Natural killer cell (primary cell): ENCODE measurements around the gene CCDC77. TPM values are rescaled to one million over a fixed set of nuclear protein-coding genes. Genes with fewer than 3 reads are reported as not detected.

ENCODE experiments used
- ATAC-seq, 3 donors: fragments of 150-1000 bp in 2 of 3; fragments of 200-7000 bp in 1 of 3; cut with Tn5 transposase; 1 replicate in 1 of 3; 2 replicates in 2 of 3; pipeline ENCODE4 v1.10.0; 2021; ENCODE audit warnings: mild to moderate bottlenecking in 2 of 3, moderate library complexity in 2 of 3
- DNase-seq, 2 donors: peaks; one replicate each; pipeline versions ENCODE4 v3.0.0 to v3.0.0-alpha.2; 2013 to 2021; ENCODE audit warnings: mixed read lengths in 1 of 2
- H3K27ac ChIP-seq: one replicate; pipeline ENCODE4 v1.5.1; 2013; ENCODE audit warnings: mild to moderate bottlenecking, low read length
- H3K27me3 ChIP-seq: one replicate; pipeline ENCODE4 v1.6.1; 2013; ENCODE audit warnings: low read length; ENCODE audit not compliant: control insufficient read depth, insufficient read depth
- H3K36me3 ChIP-seq: one replicate; pipeline ENCODE4 v1.6.1; 2013; ENCODE audit warnings: low read length; ENCODE audit not compliant: control insufficient read depth, insufficient read depth
- H3K4me1 ChIP-seq: one replicate; pipeline ENCODE4 v1.6.1; 2013; ENCODE audit warnings: low read length; ENCODE audit not compliant: control insufficient read depth, insufficient read depth
- H3K4me3 ChIP-seq: one replicate; pipeline ENCODE4 v1.5.1; 2013; ENCODE audit warnings: low read length
- H3K9me3 ChIP-seq: one replicate; pipeline ENCODE4 v1.6.1; 2013; ENCODE audit warnings: low read length; ENCODE audit not compliant: control insufficient read depth, insufficient read depth
- H3K27ac Mint-ChIP-seq, 2 donors: one replicate each; pipeline ENCODE4 v1.8.0; 2022; ENCODE audit warnings: mild to moderate bottlenecking in 2 of 2, mixed read lengths in 2 of 2, moderate library complexity in 1 of 2
- H3K27me3 Mint-ChIP-seq, 2 donors: one replicate each; pipeline ENCODE4 v1.8.0; 2022; ENCODE audit warnings: low read depth in 2 of 2, mixed read lengths in 2 of 2
- H3K36me3 Mint-ChIP-seq: one replicate; pipeline ENCODE4 v1.8.0; 2022; ENCODE audit warnings: mixed read lengths
- H3K4me1 Mint-ChIP-seq, 2 donors: one replicate each; pipeline ENCODE4 v1.8.0; 2022; ENCODE audit warnings: mixed read lengths in 2 of 2
- H3K4me3 Mint-ChIP-seq: one replicate; pipeline ENCODE4 v1.8.0; 2022; ENCODE audit warnings: mild to moderate bottlenecking, moderate library complexity, mixed read lengths
- H3K9me3 Mint-ChIP-seq, 2 donors: one replicate each; pipeline ENCODE4 v1.8.0; 2022; ENCODE audit warnings: mixed read lengths in 2 of 2
- CTCF ChIP-seq: fragments of 200-600 bp; IDR thresholded peaks from one replicate; pipeline ENCODE4 v1.8.0; 2022; ENCODE audit warnings: antibody characterized with exemption
- WGBS: methylation state at CpG from one replicate; pipeline ENCODE4 v1.1.7; 2013; ENCODE audit warnings: missing lambda C conversion rate; ENCODE audit not compliant: insufficient coverage; 5-methylcytosine and 5-hydroxymethylcytosine counted together
- intact Hi-C: fragments of 100-400 bp; cut with micrococcal nuclease; formaldehyde crosslinking; loops from one replicate; pipeline ENCODE4 v1.14.2; 2022
- total RNA-seq, 4 donors: library from RNA; stranded (reverse); fragments of 120-200 nt in 1 of 4; gene quantifications; one replicate each; pipeline versions ENCODE4 v1.2.3 to v1.2.4, GENCODE V29; 2013 to 2022

CCDC77 gene
- total RNA-seq, 3 donors from 2014 or later (not counting 1 experiment from before 2014, with no cell fraction given), result 10.9 to 18.5 (median 15.1) TPM

- ATAC-seq (no peak), DNase-seq (no peak)
- peak overlapping the region; percentile 98 for H3K4me3 Mint-ChIP-seq
- no peaks in the 10 kb centered on the region for H3K27me3 Mint-ChIP-seq
- peak overlapping the region; percentile 99 for H3K27ac Mint-ChIP-seq
- Histone ChIP-seq H3K27me3 (no peaks in the 10 kb centered on the region), H3K36me3 (peaks cover 17% of the 10 kb centered on the region), H3K9me3 (no peaks in the 10 kb centered on the region), H3K27ac (peak overlapping the region; percentile 89), H3K4me1 (peaks cover 9% of the 10 kb centered on the region), H3K4me3 (peak overlapping the region; percentile 77)
- 0% methylated on average over 2 of the region's 2 CpGs for WGBS
- peaks cover 45 to 50% of the 10 kb centered on the region in 2 donors for H3K4me1 Mint-ChIP-seq
- TF ChIP-seq CTCF, result no peak
- H3K9me3 Mint-ChIP-seq, result peaks cover 0 to 2% of the 10 kb centered on the region in 2 donors
- H3K36me3 Mint-ChIP-seq, result no peaks in the 10 kb centered on the region
- intact Hi-C loops, result no loop called here
Measured at GRCh38 chr12:388012-388411, 13.4 kb upstream of the CCDC77 start.

GRCh38 chr12:388541-389141, 12.8 kb upstream of the CCDC77 start:
- Histone ChIP-seq H3K27ac (peak overlapping the region; percentile 89), H3K4me3 (peak overlapping the region; percentile 77), H3K36me3 (peaks cover 11% of the 10 kb centered on the region), H3K27me3 (no peaks in the 10 kb centered on the region), H3K4me1 (peaks cover 9% of the 10 kb centered on the region), H3K9me3 (no peaks in the 10 kb centered on the region)
- no peak for TF ChIP-seq CTCF
- Mint-ChIP-seq H3K27me3 (no peaks in the 10 kb centered on the region), H3K27ac (peak overlapping the region; percentile 99), H3K4me1 (peaks cover 45 to 50% of the 10 kb centered on the region in 2 donors), H3K4me3 (peak overlapping the region; percentile 98), H3K9me3 (peaks cover 0 to 2% of the 10 kb centered on the region in 2 donors), H3K36me3 (no peaks in the 10 kb centered on the region)
- intact Hi-C loops, result loop anchor here (1.0 kb wide), 1 partner anchor 13 kb away; the partner anchor contains the start of gene CCDC77
- DNase-seq, result peak; percentile 56 to 77
- WGBS, result under 1% methylated on average over 35 of the region's 35 CpGs
- ATAC-seq, result peak; percentile 54 to 75 (median 65)

- H3K4me1 ChIP-seq, result peaks cover 9% of the 10 kb centered on the region
- no peak for TF ChIP-seq CTCF
- H3K4me3 ChIP-seq, result peak within 1 kb of the TSS; percentile 77
- H3K36me3 ChIP-seq, result peaks cover 3% of the 10 kb centered on the region
- H3K27ac Mint-ChIP-seq, result peak within 1 kb of the TSS; percentile 99
- DNase-seq (peak; percentile 87 to 95), ATAC-seq (peak; percentile 90 to 94 (median 91))
- intact Hi-C loops, result loop anchor here (1.0 kb wide), 1 partner anchor 12 kb away; the partner anchor contains the start of gene CCDC77
- WGBS, result 1% methylated on average over 53 of the region's 53 CpGs
- H3K27me3 ChIP-seq, result no peaks in the 10 kb centered on the region
- H3K4me3 Mint-ChIP-seq, result peak within 1 kb of the TSS; percentile 98
- peaks cover 38 to 43% of the 10 kb centered on the region in 2 donors for H3K4me1 Mint-ChIP-seq
- H3K9me3 ChIP-seq, result no peaks in the 10 kb centered on the region
- no peaks in the 10 kb centered on the region for H3K27me3 Mint-ChIP-seq
- peaks cover 0 to 2% of the 10 kb centered on the region in 2 donors for H3K9me3 Mint-ChIP-seq
- H3K27ac ChIP-seq, result peak within 1 kb of the TSS; percentile 89
- H3K36me3 Mint-ChIP-seq, result no peaks in the 10 kb centered on the region
Measured at GRCh38 chr12:389142-390096, 12.0 kb upstream of the CCDC77 start, which contains the start of gene KDM5A. Gene KDM5A, minus strand, starts transcription at chr12:389320. Its CDS starts 229 bp downstream, at chr12:389091.
